Small intestine (tissue), 7 donors: ENCODE measurements around the gene SCAF1. TPM values are rescaled to one million over a fixed set of nuclear protein-coding genes. Genes with fewer than 3 reads are reported as not detected.

Experiments
- DNase-seq, 2 donors: peaks; one replicate each; pipeline versions ENCODE4 v3.0.0 to v3.0.0-alpha.2; 2013
- FAIRE-seq: peaks from 2 replicates; lab custom pipeline; 2012; peaks lifted over from hg19 to GRCh38; lab: Jason Lieb, UNC
- H3K27ac ChIP-seq, 3 donors: one replicate each; pipeline ENCODE4 v1.5.1; 2013; ENCODE audit warnings: low read length in 2 of 3, mild to moderate bottlenecking in 2 of 3, control low read depth in 1 of 3, inconsistent platforms in 1 of 3, low read depth in 1 of 3, moderate library complexity in 1 of 3
- H3K27me3 ChIP-seq, 3 donors: one replicate each; pipeline ENCODE4 v1.6.1; 2013; ENCODE audit warnings: low read length in 3 of 3, inconsistent platforms in 1 of 3; ENCODE audit not compliant: control insufficient read depth in 3 of 3, insufficient read depth in 3 of 3
- H3K36me3 ChIP-seq, 3 donors: one replicate each; pipeline ENCODE4 v1.6.1; 2013; ENCODE audit warnings: low read length in 3 of 3, inconsistent platforms in 1 of 3, low read depth in 1 of 3, mild to moderate bottlenecking in 1 of 3, moderate library complexity in 1 of 3; ENCODE audit not compliant: control insufficient read depth in 3 of 3, insufficient read depth in 2 of 3
- H3K4me1 ChIP-seq, 3 donors: one replicate each; pipeline ENCODE4 v1.6.1; 2013; ENCODE audit warnings: low read length in 2 of 3, inconsistent platforms in 1 of 3, low read depth in 1 of 3, mild to moderate bottlenecking in 1 of 3, moderate library complexity in 1 of 3; ENCODE audit not compliant: control insufficient read depth in 3 of 3, insufficient read depth in 2 of 3
- H3K4me3 ChIP-seq, 3 donors: one replicate each; pipeline ENCODE4 v1.5.1; 2013; ENCODE audit warnings: low read length in 3 of 3, control low read depth in 1 of 3, inconsistent platforms in 1 of 3, low read depth in 1 of 3, mild to moderate bottlenecking in 1 of 3, moderate library complexity in 1 of 3
- H3K9me3 ChIP-seq, 2 donors: one replicate each; pipeline ENCODE4 v1.6.1; 2013; ENCODE audit warnings: low read depth in 1 of 2, low read length in 1 of 2; ENCODE audit not compliant: control insufficient read depth in 2 of 2, insufficient read depth in 1 of 2
- WGBS, 3 donors: extraction: QIAGEN DNeasy Blood & Tissue Kit; methylation state at CpG; one replicate each; pipeline ENCODE4 v1.1.7; 2013; 5-methylcytosine and 5-hydroxymethylcytosine counted together
- polyA plus RNA-seq, 4 donors: library from polyadenylated mRNA; stranded (reverse) in 3 of 4; unstranded in 1 of 4; fragments of 200-250 nt in 3 of 4; fragments of 120-200 nt in 1 of 4; gene quantifications; one replicate each; pipeline versions ENCODE4 v1.2.1 to v1.2.3, GENCODE V29; 2013
- donor health status: healthy with polysubstance abuse.
- donor health status: control.
- donor health status: control.
- donor health status: Bipolar disorder and iron deficiency.
- donor health status: healthy.

Gene SCAF1
- polyA plus RNA-seq, 4 donors, result 10.5 to 36.2 (median 19.8) TPM

GRCh38 chr19:49686503-49687088 is 44.6 kb downstream of the SCAF1 start:
- no peaks in the 10 kb centered on the region for H3K9me3 ChIP-seq
- FAIRE-seq, result no peak
- H3K4me1 ChIP-seq, result peaks cover 0 to 15% (median 5%) of the 10 kb centered on the region in 3 donors
- H3K27me3 ChIP-seq, result peaks cover 0 to 29% (median 0%) of the 10 kb centered on the region in 3 donors
- 91 to 93% (median 92%) methylated on average over 24 to 27 of the region's 27 CpGs for WGBS, 3 donors
- H3K4me3 ChIP-seq, result no peak overlapping the region
- peaks cover 12 to 78% (median 16%) of the 10 kb centered on the region in 3 donors for H3K36me3 ChIP-seq
- no peak overlapping the region for H3K27ac ChIP-seq
- no peak for DNase-seq

- Histone ChIP-seq H3K4me3 (no peak overlapping the region), H3K9me3 (no peaks in the 10 kb centered on the region), H3K4me1 (peaks cover 0 to 15% (median 5%) of the 10 kb centered on the region in 3 donors), H3K27ac (no peak overlapping the region), H3K36me3 (peaks cover 12 to 73% (median 12%) of the 10 kb centered on the region in 3 donors), H3K27me3 (peaks cover 0 to 33% (median 0%) of the 10 kb centered on the region in 3 donors)
- FAIRE-seq (no peak), DNase-seq (no peak)
- WGBS, 3 donors, result 73 to 82% (median 77%) methylated on average over 11 to 12 of the region's 12 CpGs
These were observed 45.1 kb downstream of the SCAF1 start for GRCh38 chr19:49687150-49687549.

DNA sequence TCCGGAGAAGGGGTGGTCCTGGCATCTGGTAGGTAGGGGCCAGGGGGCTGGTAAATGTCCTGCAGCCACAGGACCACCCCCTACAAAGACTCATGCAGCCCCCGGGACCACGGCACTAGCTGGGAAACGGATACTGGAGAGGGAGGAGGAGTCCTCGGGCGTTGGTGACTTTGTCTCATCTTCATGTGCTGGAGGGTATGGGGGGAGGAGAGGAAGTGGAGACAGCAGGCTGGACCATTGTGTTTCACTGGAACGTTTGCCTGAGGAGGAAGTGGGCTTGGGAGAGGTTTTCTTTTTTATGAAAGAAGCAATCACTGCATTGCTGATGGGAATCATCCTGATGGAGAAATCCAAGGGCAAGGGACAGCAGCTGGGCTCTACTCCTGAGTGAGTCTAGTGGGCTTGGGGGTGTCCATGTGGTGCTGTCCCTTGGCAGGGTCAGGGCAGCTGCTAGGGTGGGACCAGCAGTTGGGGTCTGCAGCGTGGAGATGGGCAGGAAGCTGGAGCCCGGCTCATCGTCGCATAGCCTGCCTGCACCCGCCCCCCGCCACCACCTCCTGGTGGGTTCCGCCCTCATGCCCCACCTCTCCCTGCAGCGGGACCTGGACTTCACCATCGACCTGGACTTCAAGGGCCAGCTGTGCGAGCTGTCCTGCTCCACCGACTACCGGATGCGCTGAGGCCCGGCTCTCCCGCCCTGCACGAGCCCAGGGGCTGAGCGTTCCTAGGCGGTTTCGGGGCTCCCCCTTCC is 45.7 kb downstream of the SCAF1 start:
- Histone ChIP-seq H3K4me3 (no peak overlapping the region), H3K27me3 (peaks cover 0 to 39% (median 0%) of the 10 kb centered on the region in 3 donors), H3K9me3 (no peaks in the 10 kb centered on the region), H3K36me3 (peaks cover 8 to 67% (median 9%) of the 10 kb centered on the region in 3 donors), H3K4me1 (peaks cover 0 to 15% (median 5%) of the 10 kb centered on the region in 3 donors), H3K27ac (no peak overlapping the region)
- WGBS, 3 donors, result 66 to 79% (median 77%) methylated on average over 25 to 26 of the region's 26 CpGs
- FAIRE-seq (no peak), DNase-seq (no peak)

- DNase-seq (peak in 1 of 2 donors; percentile 26), FAIRE-seq (no peak)
- Histone ChIP-seq H3K4me1 (peaks cover 0 to 15% (median 5%) of the 10 kb centered on the region in 3 donors), H3K4me3 (no peak overlapping the region), H3K9me3 (no peaks in the 10 kb centered on the region), H3K27me3 (peaks cover 0 to 46% (median 0%) of the 10 kb centered on the region in 3 donors), H3K27ac (no peak overlapping the region), H3K36me3 (peaks cover 8 to 58% (median 9%) of the 10 kb centered on the region in 3 donors)
- WGBS, 3 donors, result 71 to 80% (median 76%) methylated on average over 11 to 12 of the region's 12 CpGs
These were observed 46.6 kb downstream of the SCAF1 start for GRCh38 chr19:49688531-49689132.

DNA sequence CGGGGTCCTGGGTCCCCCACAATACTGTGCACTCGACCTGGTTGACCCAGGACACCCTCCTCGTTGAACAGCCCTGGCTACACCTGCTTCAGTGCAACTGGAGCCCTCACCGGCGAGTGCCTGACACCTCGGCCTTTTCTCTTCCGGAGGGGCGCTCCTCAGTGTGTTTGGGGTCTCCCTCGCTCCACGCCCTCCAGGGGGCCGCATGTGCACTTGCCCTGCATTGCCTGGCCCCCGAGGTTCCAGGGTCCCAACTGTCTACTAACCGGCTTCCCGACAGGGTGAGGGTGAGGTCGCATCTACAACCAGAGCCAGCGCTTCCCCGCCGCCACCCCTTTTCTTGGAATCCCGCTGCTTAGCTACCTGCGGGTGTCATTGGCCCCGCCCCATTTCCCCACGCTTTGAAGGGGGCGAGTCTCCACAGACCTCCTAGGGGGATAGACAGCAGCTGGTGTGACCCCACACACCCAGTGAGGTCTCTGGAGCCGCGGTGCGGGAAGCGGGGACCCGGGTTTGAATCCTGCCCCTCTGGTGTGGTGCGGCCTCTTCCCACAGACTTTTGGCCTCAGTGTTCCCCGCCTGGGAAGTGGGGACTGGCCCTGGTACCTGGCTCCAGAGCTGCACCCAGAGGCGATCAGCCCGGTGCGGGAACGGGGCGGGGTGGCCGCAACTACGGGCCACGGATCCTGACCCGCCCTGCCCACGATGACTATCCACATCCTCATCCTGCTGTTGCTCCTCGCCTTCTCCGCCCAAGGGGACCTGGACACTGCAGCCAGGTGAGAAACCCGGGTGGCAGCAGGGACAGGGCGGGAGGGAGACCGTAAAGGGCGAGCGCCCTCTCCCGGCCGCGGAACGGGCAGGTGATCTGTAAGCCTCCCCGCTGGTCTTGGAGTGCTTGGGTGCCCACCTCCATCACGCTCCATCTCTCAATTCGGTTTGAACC is 47.4 kb downstream of the SCAF1 start, which contains the start of gene ADM5:
ADM5 (plus strand) TSS at position 462 of the 946 bp plus-strand sequence; CDS start at position 706, 244 bp downstream.
- WGBS, 3 donors, result 17 to 32% (median 31%) methylated on average over 54 of the region's 54 CpGs
- no peaks in the 10 kb centered on the region for H3K9me3 ChIP-seq
- H3K4me1 ChIP-seq, result peaks cover 0 to 15% (median 5%) of the 10 kb centered on the region in 3 donors
- FAIRE-seq, result no peak
- DNase-seq, result peak; percentile 52 to 66
- peaks cover 8 to 50% (median 9%) of the 10 kb centered on the region in 3 donors for H3K36me3 ChIP-seq
- H3K27ac ChIP-seq, result peak within 1 kb of the TSS in 1 of 3 donors; percentile 42
- H3K4me3 ChIP-seq, result peak within 1 kb of the TSS in 2 of 3 donors; percentile 34 to 42
- peaks cover 0 to 46% (median 0%) of the 10 kb centered on the region in 3 donors for H3K27me3 ChIP-seq

DNA sequence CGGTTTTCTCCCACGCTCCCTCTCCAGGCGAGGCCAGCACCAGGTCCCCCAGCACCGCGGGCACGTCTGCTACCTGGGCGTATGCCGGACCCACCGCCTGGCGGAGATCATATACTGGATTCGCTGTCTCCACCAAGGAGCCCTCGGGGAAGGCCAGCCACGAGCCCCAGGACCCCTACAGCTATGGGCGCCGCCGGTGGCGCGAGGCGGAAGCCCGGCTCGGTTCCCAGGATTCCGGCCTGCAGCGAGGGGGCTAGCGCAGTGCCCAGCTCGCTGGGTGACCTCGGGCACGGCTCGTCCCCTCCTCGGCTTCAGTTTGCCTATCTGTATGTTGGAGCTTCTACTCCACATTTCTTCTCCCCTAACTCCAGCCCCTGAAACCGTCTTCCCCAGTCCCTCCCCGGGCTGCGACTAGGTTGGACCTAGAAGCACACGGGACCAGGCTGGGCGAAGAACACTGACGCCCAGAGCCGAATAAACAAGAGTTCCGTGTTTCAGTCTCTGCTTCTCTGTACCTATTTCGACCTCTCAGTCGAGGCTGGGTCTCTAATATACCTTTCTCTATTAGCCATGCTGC is 48.2 kb downstream of the SCAF1 start:
- Histone ChIP-seq H3K9me3 (no peaks in the 10 kb centered on the region), H3K4me3 (peak overlapping the region in 2 of 3 donors; percentile 34 to 42), H3K27ac (peak overlapping the region in 2 of 3 donors; percentile 27 to 42), H3K36me3 (peaks cover 6 to 42% (median 8%) of the 10 kb centered on the region in 3 donors), H3K4me1 (peaks cover 0 to 15% (median 5%) of the 10 kb centered on the region in 3 donors), H3K27me3 (peaks cover 0 to 46% (median 0%) of the 10 kb centered on the region in 3 donors)
- 16 to 26% (median 18%) methylated on average over 32 to 39 of the region's 39 CpGs for WGBS, 3 donors
- no peak for DNase-seq
- FAIRE-seq, result no peak

- Histone ChIP-seq H3K4me1 (peaks cover 0 to 15% (median 5%) of the 10 kb centered on the region in 3 donors), H3K4me3 (peak within 1 kb of the TSS in 2 of 3 donors; percentile 34 to 42), H3K9me3 (no peaks in the 10 kb centered on the region), H3K27ac (peak within 1 kb of the TSS in 2 of 3 donors; percentile 27 to 42), H3K36me3 (peaks cover 4 to 37% (median 8%) of the 10 kb centered on the region in 3 donors), H3K27me3 (peaks cover 0 to 46% (median 0%) of the 10 kb centered on the region in 3 donors)
- DNase-seq (peak; percentile 59 to 63), FAIRE-seq (no peak)
- WGBS, 3 donors, result 3 to 5% (median 4%) methylated on average over 38 of the region's 38 CpGs
These were observed 48.7 kb downstream of the SCAF1 start, which contains the start of gene CPT1C for GRCh38 chr19:49690656-49691242. Gene CPT1C (plus strand): TSS chr19:49691116. CDS start chr19:49692253, 1,137 bp downstream.
